PC-9 (cell line): ENCODE measurements around the gene DOCK7.

ENCODE experiments used
- CTCF ChIP-seq: fragments of 200-600 bp; sonication (generic); conservative IDR thresholded peaks from 2 replicates; pipeline ENCODE4 v1.6.1; 2017; ENCODE audit warnings: mixed run types, antibody characterized with exemption, mild to moderate bottlenecking, moderate library complexity
- EZH2 ChIP-seq: fragments of 200-600 bp; sonication (generic); IDR thresholded peaks from 2 replicates; pipeline ENCODE4 v1.8.0; 2017; ENCODE audit warnings: antibody characterized with exemption, low read depth

DNA sequence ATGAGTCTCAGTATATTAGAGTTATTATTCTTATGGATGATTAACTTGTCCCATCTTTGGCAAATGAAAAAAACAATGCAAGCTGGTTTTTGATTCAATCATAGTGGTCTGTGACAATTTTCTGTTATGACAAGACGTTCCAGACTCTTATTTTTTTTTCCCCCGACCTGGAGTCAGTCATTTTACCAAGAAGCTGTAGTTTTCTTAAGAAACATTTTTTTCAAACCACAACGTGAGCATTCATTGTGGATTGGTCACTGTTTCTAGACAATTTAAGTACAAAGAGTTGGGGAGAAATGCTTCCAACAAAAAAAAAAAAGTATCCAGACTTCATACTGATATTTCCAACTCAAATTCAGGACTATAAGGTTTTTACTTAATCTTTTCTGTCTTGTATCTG lies 98.9 kb downstream of the DOCK7 start:
- no peak for TF ChIP-seq CTCF
- no peak for TF ChIP-seq EZH2
